HG03025 (cell line): ENCODE results near the gene HLA-DMB.

Experiments
- ATAC-seq: cut with Tn5 transposase; IDR thresholded peaks from one replicate; pipeline ENCODE4 v1.9.1; 2021; ENCODE audit warnings: mild to moderate bottlenecking, moderate library complexity; ENCODE audit not compliant: unreplicated experiment, low FRiP score

Gene HLA-DMB

DNA sequence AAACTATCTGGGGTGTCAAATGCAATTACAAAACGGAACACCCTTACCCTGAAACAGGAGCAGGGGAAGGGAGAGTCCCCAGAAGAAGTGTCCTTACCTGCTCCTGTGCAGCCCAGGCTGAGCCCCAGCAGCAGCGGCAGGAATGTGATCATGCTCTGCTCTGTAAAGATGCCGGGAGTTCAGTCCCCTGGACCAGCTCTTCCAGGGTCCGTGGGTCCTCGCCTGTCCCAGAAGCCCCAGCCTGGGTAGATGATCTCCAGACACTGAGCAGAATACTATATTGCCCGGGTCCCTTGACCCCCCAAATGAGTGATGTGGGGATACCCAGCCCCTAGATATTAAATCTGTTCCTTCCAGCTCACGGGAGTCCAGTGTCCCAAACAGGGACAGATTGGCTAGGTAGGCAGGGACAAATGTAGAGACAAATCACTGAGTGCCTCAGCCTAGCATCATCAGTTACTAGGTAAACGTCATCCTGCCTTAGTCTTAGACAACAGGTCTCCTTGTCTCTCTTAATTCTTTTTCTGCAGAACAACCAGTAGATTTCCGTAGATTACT, at the start of gene HLA-DMB:
Gene HLA-DMB, minus strand, starts transcription at position 373 of the 558 bp plus-strand sequence. Its CDS starts 221 bp downstream, at position 152.
- peak; percentile 50 for ATAC-seq

DNA sequence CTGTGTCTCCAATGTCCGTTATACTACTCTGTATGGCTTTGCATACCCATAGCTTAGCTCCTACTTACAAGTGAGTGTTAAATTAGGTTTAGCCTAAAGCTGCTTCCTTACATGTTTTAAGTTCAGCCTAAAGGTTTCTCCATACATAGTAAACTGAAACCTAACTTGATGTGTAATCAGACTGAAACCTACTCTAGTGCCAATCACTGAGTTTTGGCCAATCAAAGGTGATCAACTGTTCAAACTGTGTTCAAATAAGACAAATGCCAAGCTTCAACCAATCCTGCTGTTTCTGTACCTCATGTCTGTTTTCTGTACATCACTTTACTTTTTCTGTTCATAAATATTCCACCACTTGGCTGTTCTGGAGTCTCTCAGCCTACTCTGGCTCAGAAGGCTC, 48.5 kb upstream of the HLA-DMB start:
- ATAC-seq = no peak

DNA sequence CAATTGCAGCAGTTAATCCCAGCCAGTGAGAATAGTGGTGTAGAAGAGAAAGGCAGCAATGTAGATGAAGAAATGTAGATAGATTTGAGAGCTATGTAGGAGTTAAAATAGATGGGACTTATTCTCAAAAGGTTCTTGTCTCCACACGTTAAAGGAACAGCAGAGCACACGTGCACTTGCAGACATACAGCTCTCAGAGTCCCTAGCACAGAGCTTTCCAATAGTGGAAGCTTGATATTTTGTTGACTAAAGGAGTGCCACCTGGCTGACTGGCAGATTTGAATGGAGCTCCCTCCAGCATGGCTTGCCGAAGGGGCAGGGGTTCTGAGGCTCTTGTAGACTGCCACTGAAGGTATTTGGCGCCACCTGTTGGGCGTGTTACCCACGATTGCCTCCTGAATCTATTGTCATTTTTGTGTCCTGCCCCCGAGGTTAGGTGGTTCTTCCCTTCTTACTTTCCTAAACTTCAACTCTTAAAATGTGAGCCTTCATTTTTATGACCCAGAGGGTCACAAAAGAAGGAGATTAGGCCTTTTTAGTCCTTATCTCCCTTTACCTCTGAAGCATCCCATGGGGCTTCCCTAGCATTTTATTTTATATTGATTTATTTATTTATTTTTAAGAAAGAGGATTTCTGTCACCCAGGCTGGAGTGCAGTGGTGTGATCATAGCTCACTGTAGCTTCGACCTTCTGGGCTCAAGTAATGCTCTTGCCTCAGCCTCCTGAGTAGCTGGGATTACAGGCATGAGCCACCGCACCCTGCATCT, 44.0 kb upstream of the HLA-DMB start:
- ATAC-seq = no peak

DNA sequence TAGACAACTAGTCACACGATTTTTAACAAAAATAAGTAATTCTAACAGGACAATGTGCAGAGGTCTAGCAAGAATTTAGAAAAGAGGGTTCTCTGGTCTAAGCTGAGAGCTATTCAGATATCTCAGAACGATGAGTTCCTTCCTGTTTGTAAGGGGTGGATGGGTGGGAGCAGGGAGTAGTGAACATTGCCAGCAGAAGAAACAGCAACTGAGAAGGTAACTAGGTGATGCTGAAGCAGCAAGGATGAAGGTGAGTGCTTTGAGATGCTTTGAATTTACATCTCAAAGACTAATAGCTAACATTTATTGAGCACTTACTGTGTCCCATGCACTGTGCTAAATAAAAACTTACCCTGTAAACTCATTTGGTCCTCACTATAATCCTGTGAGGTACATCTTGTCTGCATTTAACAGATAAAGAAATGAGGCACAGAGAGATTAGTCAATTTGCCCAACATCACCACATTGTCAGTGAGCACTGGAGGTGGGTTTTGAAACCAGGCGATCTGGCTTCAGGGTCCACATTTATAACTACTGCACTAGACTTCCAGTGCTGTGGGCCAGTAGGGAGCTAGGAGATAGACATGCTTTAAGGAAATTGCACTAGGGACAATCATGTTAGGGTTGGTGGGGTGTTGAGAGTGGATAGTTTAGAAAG, 43.3 kb upstream of the HLA-DMB start:
- ATAC-seq = no peak

DNA sequence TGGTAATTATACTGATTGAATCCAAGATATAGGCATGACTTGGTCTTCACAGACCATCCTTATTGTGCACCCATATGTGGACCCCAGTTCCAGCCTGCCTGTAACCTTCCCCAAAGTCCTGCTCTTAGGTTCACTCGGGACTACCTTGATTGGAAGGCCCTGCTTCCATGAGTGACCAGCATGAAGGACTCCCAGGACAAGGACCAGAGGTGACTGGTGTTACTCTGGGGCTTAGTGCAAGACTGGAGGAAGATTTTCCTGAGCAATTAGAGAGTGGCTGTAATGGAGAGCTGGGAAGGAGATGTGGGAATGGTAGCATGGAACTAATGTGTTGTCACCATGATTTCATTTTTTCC, 42.6 kb upstream of the HLA-DMB start:
- ATAC-seq = no peak

DNA sequence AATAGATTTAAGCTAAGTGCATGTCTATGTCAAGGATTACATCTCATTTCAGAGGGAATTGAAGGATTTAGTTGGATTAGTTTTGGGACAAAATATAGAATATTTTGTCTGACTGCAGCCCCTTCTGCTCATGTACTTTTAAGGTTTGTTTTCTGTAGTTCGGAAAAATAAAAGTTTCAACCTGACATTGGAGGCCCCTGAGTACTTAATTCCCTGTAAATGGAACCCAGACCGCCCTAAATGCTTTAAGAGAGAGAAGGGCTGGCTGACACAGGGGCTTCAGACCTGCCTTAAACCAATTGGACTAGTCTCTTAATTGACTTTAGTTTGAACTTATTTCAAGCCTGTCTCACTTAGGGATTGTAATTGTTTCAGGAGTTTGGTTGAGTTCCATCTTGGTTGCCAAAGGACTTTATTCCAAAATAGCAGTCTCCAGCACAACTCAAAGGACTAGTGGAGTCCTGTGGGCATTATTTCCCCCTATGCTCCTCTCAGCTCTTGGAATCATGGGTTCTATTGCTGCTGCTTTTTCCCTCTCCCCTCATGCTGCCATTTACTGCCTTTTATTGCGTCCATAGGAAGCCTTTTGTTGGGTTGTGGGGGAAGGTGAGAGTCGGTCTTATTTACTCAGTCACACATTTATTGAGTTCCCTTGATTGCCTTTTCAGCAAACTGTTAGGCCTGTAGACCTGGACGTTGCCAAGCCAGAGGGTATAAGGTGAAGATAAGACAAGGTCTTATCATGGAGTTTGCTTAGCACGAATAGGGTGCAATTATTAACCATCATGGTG, 42.1 kb upstream of the HLA-DMB start:
- no peak for ATAC-seq

DNA sequence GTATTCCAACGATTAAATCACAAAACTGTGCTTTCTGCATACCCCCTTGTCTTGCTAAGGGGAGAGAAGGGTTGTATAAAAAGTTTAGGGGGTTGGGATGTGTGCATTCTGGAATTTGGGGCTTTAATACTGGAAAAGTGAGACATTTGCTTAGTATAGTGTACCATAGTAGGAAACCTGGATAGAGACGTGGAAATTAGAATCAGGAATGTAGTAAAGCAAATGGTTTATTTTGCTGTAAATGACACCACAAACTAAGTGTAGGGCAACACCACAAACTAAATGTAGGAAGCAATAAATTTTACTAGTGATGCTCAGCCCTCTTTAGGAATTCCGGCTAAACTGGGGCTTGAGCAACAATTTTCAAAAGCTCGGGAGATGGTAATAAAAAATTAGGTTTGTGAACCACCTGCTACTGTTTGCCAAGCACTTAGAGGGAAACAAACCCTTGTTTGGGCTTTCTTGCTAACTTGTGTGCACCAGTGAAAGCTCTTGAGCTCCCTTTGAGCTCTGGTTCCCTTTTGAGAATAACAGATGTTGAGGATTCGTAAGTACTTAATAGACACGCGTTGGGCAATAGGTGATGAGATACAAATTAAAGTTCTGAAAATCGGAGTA, 41.4 kb upstream of the HLA-DMB start:
- ATAC-seq = no peak

DNA sequence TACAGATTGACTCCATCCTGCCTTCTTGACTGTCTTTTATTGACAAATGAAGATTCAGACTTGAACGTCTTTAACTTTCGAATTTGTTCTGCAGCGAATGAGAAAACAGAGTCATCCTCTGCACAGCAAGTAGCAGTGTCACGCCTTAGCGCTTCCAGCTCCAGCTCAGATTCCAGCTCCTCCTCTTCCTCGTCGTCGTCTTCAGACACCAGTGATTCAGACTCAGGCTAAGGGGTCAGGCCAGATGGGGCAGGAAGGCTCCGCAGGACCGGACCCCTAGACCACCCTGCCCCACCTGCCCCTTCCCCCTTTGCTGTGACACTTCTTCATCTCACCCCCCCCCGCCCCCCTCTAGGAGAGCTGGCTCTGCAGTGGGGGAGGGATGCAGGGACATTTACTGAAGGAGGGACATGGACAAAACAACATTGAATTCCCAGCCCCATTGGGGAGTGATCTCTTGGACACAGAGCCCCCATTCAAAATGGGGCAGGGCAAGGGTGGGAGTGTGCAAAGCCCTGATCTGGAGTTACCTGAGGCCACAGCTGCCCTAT, 39.7 kb upstream of the HLA-DMB start:
- ATAC-seq = no peak

DNA sequence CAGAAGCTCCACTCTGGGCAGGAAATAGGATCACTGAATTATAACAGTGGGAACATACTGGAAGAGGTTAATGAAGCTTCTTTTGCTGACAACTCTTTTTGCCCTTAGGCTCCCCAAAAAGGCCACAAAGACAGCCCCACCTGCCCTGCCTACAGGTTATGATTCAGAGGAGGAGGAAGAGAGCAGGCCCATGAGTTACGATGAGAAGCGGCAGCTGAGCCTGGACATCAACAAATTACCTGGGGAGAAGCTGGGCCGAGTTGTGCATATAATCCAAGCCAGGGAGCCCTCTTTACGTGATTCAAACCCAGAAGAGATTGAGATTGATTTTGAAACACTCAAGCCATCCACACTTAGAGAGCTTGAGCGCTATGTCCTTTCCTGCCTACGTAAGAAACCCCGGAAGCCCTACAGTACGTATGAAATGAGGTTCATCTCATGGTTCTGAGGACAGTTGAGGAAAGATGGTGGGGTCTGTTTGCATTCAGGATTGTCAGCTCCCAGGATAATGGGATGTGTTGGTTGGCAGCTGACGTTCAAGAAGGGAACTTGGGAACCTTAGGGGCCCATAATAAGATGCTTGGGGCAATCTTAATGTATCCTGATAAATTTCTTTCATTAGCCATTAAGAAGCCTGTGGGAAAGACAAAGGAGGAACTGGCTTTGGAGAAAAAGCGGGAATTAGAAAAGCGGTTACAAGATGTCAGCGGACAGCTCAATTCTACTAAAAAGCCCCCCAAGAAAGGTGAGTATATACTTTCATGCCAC, 39.1 kb upstream of the HLA-DMB start:
- ATAC-seq = no peak

DNA sequence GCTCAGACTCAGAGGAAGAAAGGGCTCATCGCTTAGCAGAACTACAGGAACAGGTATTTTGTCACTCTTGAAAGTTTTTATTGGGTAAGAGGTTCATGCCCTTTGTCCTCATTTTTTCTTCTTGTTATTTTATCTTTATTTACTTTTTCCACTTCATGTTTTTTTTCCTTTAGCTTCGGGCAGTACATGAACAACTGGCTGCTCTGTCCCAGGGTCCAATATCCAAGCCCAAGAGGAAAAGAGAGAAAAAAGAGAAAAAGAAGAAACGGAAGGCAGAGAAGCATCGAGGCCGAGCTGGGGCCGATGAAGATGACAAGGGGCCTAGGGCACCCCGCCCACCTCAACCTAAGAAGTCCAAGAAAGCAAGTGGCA, 37.1 kb upstream of the HLA-DMB start:
- ATAC-seq = no peak

DNA sequence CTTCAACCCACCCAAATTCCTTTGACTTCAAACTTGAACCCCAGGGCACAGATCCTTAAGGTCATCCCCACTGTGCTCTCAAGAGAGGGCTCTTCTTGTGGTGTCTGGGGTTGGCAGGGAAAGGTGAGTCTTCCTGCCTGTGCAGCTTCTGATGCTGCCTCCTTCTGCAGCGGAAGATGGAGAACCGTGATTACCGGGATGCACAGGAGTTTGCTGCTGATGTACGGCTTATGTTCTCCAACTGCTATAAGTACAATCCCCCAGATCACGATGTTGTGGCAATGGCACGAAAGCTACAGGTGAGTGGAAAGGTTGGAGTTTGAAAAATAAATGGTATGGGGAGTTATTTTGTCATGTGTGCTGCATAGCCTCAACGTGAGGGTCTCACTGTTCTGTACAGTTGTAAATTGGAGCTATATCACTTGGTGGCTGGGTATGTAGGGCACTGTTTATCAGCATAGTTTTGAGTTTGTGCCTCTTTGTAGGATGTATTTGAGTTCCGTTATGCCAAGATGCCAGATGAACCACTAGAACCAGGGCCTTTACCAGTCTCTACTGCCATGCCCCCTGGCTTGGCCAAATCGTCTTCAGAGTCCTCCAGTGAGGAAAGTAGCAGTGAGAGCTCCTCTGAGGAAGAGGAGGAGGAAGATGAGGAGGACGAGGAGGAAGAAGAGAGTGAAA, 36.6 kb upstream of the HLA-DMB start:
- no peak for ATAC-seq

DNA sequence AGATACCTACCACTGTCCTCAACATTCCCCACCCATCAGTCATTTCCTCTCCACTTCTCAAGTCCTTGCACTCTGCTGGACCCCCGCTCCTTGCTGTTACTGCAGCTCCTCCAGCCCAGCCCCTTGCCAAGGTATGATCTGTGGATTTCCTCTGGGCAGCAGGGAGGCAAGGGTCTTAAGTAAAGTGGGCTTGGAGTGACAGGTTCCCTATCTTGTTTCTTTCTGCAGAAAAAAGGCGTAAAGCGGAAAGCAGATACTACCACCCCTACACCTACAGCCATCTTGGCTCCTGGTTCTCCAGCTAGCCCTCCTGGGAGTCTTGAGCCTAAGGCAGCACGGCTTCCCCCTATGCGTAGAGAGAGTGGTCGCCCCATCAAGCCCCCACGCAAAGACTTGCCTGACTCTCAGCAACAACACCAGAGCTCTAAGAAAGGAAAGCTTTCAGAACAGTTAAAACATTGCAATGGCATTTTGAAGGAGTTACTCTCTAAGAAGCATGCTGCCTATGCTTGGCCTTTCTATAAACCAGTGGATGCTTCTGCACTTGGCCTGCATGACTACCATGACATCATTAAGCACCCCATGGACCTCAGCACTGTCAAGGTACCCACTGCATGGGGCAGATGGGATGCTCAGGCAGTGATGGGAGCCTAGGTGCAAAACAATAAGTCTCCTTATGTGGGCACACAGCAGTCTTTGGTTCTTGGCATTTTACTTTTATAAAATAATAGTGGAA, 35.7 kb upstream of the HLA-DMB start:
- no peak for ATAC-seq

DNA sequence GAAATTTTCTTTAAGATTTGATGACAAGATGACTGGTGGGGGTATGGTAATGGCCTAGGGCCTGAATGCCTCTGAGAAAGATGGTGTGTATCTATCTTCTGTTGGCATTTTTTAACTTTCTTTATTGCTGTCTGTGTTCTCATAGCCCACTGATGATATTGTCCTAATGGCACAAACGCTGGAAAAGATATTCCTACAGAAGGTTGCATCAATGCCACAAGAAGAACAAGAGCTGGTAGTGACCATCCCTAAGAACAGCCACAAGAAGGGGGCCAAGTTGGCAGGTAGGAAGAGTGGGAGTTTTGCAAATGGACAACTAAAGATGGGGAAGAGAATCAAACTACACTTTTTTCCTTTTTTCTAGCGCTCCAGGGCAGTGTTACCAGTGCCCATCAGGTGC, 35.1 kb upstream of the HLA-DMB start:
- ATAC-seq = no peak

DNA sequence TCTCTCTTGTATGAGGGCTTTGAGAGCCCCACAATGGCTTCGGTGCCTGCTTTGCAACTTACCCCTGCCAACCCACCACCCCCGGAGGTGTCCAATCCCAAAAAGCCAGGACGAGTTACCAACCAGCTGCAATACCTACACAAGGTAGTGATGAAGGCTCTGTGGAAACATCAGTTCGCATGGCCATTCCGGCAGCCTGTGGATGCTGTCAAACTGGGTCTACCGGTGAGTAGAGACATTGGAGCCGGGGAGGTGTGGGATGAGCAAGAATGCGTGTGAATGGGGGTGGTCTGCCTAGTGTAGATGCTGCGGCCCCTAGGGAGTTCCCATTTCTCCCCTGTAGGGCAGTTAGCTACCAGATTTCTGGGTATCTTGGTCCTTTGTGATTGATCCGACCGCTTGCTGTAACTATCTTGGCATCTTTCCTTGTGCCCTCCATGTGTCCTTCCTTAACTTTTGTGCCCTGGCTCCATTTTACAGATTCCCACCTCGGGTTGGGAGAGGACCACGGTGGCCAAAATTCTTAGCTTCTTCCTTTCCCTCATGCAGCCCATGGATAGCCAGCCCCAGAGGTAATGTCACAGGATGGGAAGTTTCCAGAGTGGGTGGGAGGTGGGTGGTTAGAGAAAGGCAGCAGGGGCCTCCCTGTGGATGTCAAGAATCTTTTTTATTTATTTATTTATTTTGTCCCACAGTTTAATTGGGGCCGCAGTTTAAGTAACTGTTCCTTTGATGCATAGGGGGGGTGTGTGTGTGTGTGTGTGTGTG, 33.9 kb upstream of the HLA-DMB start:
- ATAC-seq = no peak

DNA sequence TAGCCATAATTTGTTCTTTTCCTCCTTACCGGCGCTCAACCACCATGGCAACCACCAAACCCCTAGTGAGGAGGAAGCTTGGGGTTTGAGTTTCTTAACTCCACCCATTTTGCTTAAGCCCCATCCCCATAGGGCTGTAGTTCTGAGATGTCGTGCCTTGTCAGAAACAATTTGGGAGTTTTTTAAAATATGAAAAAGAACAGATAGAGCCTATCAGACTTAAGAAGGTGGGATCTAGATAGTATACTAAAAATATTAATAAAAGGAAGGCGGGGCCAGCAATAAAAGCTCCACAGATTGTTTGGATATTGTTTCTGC, 33.1 kb upstream of the HLA-DMB start:
- no peak for ATAC-seq

DNA sequence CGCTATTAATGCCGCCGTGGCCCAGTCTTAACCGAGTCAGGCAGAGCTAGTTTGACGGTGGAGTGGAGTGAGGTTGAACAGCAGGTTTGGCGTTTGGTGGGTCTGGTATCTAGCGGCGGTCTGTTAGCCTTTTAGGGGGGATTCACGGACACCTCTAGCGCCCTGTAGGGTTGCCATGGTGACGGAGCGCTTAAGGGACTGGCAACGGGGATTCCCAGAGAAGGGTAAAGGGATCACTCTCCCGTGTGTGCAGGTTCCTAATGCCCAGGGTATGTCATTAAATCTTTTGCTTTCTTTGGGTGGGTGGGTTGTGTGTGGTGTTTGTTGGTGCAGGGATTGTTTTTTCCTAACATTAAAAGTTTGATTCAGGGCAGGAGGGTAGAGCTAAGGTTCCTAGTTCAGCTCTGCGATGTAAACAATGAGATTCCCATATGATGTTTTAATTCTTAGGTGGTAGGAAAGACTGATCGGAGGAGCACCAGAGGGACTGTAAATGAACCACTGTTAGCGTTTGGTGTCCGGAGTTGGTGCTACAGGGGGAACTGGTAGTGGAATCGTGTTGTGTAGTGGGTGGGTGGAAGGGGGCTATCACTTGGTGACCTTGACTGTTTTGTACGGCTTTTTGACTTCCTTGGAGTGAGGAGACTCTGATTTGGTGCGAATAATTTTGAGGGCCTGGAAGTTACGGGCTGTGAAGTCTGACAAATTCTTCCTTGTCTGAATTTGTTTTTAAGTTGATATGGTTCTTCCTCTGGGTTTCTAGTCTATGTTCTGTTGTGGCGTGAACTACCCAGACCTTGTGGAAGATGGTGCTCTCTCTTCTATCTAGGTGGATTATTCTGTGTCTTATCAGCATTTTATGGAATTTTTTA, 32.6 kb upstream of the HLA-DMB start:
- no peak for ATAC-seq
